Natural killer cell (primary cell): ENCODE data around the gene FTO. TPM values are rescaled to one million over a fixed set of nuclear protein-coding genes. Genes with fewer than 3 reads are reported as not detected.

Experiments
- ATAC-seq, 3 donors: fragments of 150-1000 bp in 2 of 3; fragments of 200-7000 bp in 1 of 3; cut with Tn5 transposase; 1 replicate in 1 of 3; 2 replicates in 2 of 3; pipeline ENCODE4 v1.10.0; 2021; ENCODE audit warnings: mild to moderate bottlenecking in 2 of 3, moderate library complexity in 2 of 3
- DNase-seq, 2 donors: peaks; one replicate each; pipeline versions ENCODE4 v3.0.0 to v3.0.0-alpha.2; 2013 to 2021; ENCODE audit warnings: mixed read lengths in 1 of 2
- H3K27ac ChIP-seq: one replicate; pipeline ENCODE4 v1.5.1; 2013; ENCODE audit warnings: mild to moderate bottlenecking, low read length
- H3K27me3 ChIP-seq: one replicate; pipeline ENCODE4 v1.6.1; 2013; ENCODE audit warnings: low read length; ENCODE audit not compliant: control insufficient read depth, insufficient read depth
- H3K36me3 ChIP-seq: one replicate; pipeline ENCODE4 v1.6.1; 2013; ENCODE audit warnings: low read length; ENCODE audit not compliant: control insufficient read depth, insufficient read depth
- H3K4me1 ChIP-seq: one replicate; pipeline ENCODE4 v1.6.1; 2013; ENCODE audit warnings: low read length; ENCODE audit not compliant: control insufficient read depth, insufficient read depth
- H3K4me3 ChIP-seq: one replicate; pipeline ENCODE4 v1.5.1; 2013; ENCODE audit warnings: low read length
- H3K9me3 ChIP-seq: one replicate; pipeline ENCODE4 v1.6.1; 2013; ENCODE audit warnings: low read length; ENCODE audit not compliant: control insufficient read depth, insufficient read depth
- H3K27ac Mint-ChIP-seq, 2 donors: one replicate each; pipeline ENCODE4 v1.8.0; 2022; ENCODE audit warnings: mild to moderate bottlenecking in 2 of 2, mixed read lengths in 2 of 2, moderate library complexity in 1 of 2
- H3K27me3 Mint-ChIP-seq, 2 donors: one replicate each; pipeline ENCODE4 v1.8.0; 2022; ENCODE audit warnings: low read depth in 2 of 2, mixed read lengths in 2 of 2
- H3K36me3 Mint-ChIP-seq: one replicate; pipeline ENCODE4 v1.8.0; 2022; ENCODE audit warnings: mixed read lengths
- H3K4me1 Mint-ChIP-seq, 2 donors: one replicate each; pipeline ENCODE4 v1.8.0; 2022; ENCODE audit warnings: mixed read lengths in 2 of 2
- H3K4me3 Mint-ChIP-seq: one replicate; pipeline ENCODE4 v1.8.0; 2022; ENCODE audit warnings: mild to moderate bottlenecking, moderate library complexity, mixed read lengths
- H3K9me3 Mint-ChIP-seq, 2 donors: one replicate each; pipeline ENCODE4 v1.8.0; 2022; ENCODE audit warnings: mixed read lengths in 2 of 2
- WGBS: methylation state at CpG from one replicate; pipeline ENCODE4 v1.1.7; 2013; ENCODE audit warnings: missing lambda C conversion rate; ENCODE audit not compliant: insufficient coverage; 5-methylcytosine and 5-hydroxymethylcytosine counted together
- intact Hi-C: fragments of 100-400 bp; cut with micrococcal nuclease; formaldehyde crosslinking; loops from one replicate; pipeline ENCODE4 v1.14.2; 2022
- total RNA-seq, 4 donors: library from RNA; stranded (reverse); fragments of 120-200 nt in 1 of 4; gene quantifications; one replicate each; pipeline versions ENCODE4 v1.2.3 to v1.2.4, GENCODE V29; 2013 to 2022
- TF ChIP-seq, protein P1 (sequence below): fragments of 200-600 bp; IDR thresholded peaks from one replicate; pipeline ENCODE4 v1.8.0; 2022; ENCODE audit warnings: antibody characterized with exemption

Gene FTO
- total RNA-seq, 3 donors from 2014 or later (not counting 1 experiment from before 2014, with no cell fraction given): 55.4 to 70.5 (median 55.4) TPM

DNA sequence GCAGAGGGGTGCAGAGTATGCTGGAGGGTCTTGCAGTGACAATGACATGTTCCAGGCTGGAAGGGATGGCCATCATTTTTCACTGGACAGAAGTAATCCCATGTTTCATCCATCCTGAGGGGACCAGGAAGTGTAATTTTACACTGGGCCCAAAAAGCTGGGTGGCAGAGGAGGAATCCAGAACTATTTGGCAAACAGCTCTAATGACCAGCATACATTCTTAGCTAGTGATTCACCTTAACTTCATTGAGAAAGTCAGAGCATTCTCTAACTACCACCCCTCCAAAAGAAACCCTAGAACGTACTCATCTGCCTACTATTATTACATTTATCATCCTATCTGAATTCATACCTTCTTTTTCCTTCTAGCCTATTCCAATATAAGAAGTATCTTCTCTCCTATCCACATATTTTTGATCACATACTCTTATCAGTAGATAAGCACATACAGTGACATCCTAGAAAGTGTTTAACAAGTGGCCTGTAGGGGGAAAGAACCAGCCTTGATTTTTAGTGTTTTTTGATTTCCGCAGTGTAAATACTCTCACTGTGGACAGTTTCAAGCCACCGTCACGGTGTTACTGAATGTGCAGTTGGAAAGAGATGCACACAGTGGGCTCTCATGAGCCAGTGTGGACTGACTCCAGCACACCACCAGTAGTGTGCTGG, 118.1 kb downstream of the FTO start:
- peaks cover 12 to 15% of the 10 kb centered on the region in 2 donors for H3K4me1 Mint-ChIP-seq
- TF ChIP-seq, protein P1, sequence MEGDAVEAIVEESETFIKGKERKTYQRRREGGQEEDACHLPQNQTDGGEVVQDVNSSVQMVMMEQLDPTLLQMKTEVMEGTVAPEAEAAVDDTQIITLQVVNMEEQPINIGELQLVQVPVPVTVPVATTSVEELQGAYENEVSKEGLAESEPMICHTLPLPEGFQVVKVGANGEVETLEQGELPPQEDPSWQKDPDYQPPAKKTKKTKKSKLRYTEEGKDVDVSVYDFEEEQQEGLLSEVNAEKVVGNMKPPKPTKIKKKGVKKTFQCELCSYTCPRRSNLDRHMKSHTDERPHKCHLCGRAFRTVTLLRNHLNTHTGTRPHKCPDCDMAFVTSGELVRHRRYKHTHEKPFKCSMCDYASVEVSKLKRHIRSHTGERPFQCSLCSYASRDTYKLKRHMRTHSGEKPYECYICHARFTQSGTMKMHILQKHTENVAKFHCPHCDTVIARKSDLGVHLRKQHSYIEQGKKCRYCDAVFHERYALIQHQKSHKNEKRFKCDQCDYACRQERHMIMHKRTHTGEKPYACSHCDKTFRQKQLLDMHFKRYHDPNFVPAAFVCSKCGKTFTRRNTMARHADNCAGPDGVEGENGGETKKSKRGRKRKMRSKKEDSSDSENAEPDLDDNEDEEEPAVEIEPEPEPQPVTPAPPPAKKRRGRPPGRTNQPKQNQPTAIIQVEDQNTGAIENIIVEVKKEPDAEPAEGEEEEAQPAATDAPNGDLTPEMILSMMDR: no peak
- Histone ChIP-seq H3K9me3 (no peaks in the 10 kb centered on the region), H3K4me3 (no peak overlapping the region), H3K27ac (no peak overlapping the region), H3K4me1 (no peaks in the 10 kb centered on the region), H3K36me3 (peaks cover 6% of the 10 kb centered on the region), H3K27me3 (no peaks in the 10 kb centered on the region)
- intact Hi-C loops: no loop called here
- 98% methylated on average over 4 of the region's 4 CpGs for WGBS
- no peaks in the 10 kb centered on the region for H3K27me3 Mint-ChIP-seq
- ATAC-seq (no peak), DNase-seq (no peak)
- H3K36me3 Mint-ChIP-seq: no peaks in the 10 kb centered on the region
- H3K27ac Mint-ChIP-seq: no peak overlapping the region
- H3K4me3 Mint-ChIP-seq: no peak overlapping the region
- no peaks in the 10 kb centered on the region for H3K9me3 Mint-ChIP-seq

DNA sequence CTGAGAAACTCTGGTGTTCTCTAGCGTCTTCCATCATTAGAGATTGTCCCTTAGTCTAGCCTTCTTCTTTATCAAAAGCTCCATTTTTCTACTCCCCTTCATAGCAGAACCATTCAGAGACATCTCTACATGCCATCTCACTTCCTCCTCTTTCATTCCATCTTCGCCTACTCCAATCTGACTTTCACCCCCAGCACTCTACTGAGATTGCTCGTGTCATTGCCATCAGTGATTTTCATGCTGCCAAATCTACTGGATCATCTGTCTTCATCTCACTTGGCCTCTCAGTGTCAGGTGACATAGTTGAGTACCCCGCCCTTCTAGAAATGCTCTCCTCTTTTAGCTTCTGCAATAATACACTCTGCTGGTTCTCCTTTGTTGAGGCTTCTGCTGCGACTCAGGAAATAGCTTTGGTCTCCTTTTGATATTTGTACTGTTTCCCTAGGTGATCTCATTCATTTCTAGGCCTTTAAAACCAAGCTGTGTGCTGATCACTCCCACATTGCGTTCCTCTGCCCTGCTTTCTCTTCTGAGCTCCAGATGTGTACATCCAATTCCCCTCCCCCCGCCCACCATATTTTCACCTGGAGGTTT, 119.1 kb downstream of the FTO start:
- no peak overlapping the region for H3K4me3 ChIP-seq
- peak in 1 of 2 donors; percentile 57 for DNase-seq
- H3K27me3 ChIP-seq: no peaks in the 10 kb centered on the region
- ATAC-seq: no peak
- H3K4me3 Mint-ChIP-seq: no peak overlapping the region
- no peaks in the 10 kb centered on the region for H3K36me3 Mint-ChIP-seq
- intact Hi-C loops: no loop called here
- no peaks in the 10 kb centered on the region for H3K9me3 ChIP-seq
- H3K4me1 ChIP-seq: no peaks in the 10 kb centered on the region
- TF ChIP-seq, protein P1: no peak
- H3K36me3 ChIP-seq: peaks cover 6% of the 10 kb centered on the region
- H3K27me3 Mint-ChIP-seq: no peaks in the 10 kb centered on the region
- H3K27ac ChIP-seq: no peak overlapping the region
- WGBS: 76% methylated on average over 7 of the region's 7 CpGs
- H3K9me3 Mint-ChIP-seq: no peaks in the 10 kb centered on the region
- H3K4me1 Mint-ChIP-seq: peaks cover 12 to 15% of the 10 kb centered on the region in 2 donors
- no peak overlapping the region for H3K27ac Mint-ChIP-seq

DNA sequence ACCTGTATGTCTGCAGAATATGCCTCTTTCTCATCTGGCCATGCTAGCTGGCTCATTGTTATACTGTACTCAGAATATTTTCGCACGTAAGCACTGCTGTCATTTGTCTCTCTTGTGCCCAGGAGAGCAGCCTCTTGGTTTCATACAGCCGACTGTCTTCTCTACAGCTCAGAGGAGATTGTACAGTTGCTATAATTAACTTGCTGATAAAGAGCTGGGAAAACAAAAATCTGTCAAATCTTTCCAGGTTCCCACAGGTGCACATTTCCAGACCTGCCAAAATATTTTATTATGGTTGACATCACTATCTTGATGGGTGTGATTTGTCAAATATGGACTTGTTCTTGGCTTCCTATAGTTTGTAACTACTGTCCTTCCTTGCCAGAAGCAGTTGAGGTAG, 122.7 kb downstream of the FTO start:
- Histone ChIP-seq H3K27me3 (no peaks in the 10 kb centered on the region), H3K36me3 (peaks cover 8% of the 10 kb centered on the region), H3K9me3 (no peaks in the 10 kb centered on the region), H3K4me3 (no peak overlapping the region), H3K4me1 (no peaks in the 10 kb centered on the region), H3K27ac (no peak overlapping the region)
- ATAC-seq: peak in 1 of 3 donors; percentile 37
- H3K27ac Mint-ChIP-seq: no peak overlapping the region
- DNase-seq: no peak
- no peaks in the 10 kb centered on the region for H3K9me3 Mint-ChIP-seq
- no peak overlapping the region for H3K4me3 Mint-ChIP-seq
- H3K4me1 Mint-ChIP-seq: peaks cover 9% of the 10 kb centered on the region in 2 donors
- 96% methylated on average over 3 of the region's 3 CpGs for WGBS
- no peaks in the 10 kb centered on the region for H3K36me3 Mint-ChIP-seq
- TF ChIP-seq, protein P1: no peak
- intact Hi-C loops: no loop called here
- no peaks in the 10 kb centered on the region for H3K27me3 Mint-ChIP-seq
